GM18868 (cell line): ENCODE results near the gene ANKRD2.
A peak's percentile ranks its signal among the peaks of the same experiment; 100 is the strongest.

Experiments
- ATAC-seq: cut with Tn5 transposase; IDR thresholded peaks from one replicate; pipeline ENCODE4 v1.9.1; 2021; ENCODE audit warnings: mild to moderate bottlenecking, moderate library complexity; ENCODE audit not compliant: unreplicated experiment

ANKRD2 gene

DNA sequence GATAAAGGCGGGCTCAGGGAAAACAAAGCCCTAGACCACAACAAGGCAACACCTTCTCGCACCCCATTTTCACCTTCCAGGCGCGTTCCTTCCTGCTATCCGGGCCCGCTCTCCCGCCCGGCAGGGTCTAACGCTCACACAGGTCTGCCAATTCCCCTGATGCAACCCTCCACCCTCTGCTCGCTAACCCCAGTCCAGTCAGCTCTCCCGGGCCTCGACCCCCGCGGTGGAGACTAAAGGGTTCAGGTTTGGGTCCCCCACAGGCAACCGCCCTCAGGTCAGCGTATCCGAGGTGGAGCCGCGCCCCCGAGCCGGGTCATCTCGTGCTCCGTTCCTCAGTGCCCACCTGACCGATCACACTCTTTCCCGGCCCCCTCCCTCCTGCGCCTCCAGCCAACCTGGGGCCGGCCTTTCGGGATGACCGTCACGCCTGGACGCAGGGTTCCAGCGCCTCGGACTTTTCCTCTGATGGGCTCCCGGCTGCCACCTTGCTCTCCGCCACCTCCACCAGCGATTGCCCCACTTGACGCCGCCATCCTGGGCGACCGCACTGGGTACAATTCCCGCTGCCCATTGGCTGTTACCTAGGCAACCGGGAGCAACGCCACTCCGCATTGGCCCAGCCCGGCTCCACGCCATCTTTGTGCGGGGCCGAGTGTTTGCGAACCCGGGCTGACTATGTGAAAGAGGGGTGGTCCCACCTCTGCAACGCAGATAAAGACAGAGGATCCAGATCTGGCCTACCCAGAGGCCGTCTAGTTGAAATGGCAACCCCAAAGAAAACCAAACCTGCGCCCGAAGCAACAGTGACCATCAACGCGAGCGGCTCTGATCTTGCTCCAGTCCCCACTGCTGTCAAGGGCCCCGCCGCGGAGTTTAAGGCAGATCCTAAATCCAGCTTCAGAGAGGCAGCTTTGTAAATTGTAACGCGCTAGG lies 60.6 kb downstream of the ANKRD2 start, which contains the start of gene MORN4:
MORN4 (minus strand) TSS at position 552 of the 936 bp plus-strand sequence. CDS start 13,847 bp downstream, outside the sequence.
- ATAC-seq: peak; percentile 100
